IMR-90 (cell line): Measurements from ENCODE around the gene GOLGA5. TPM values are rescaled to one million over a fixed set of nuclear protein-coding genes. Genes with fewer than 3 reads are reported as not detected.

Experiments
- ATAC-seq: fragments of 200-7000 bp; cut with Tn5 transposase; 2 replicates; pipeline ENCODE4 v1.9.1; 2020; ENCODE audit warnings: low read depth, mild to moderate bottlenecking, moderate library complexity
- BruUV-seq: library from RNA; stranded (reverse); fragments of 400-500 nt; replicated peaks from 2 replicates; lab custom pipeline; 2021; lab: Mats Ljungman, UMichigan
- CTCF ChIA-PET: fragments of 300-600 bp; formaldehyde crosslinking; extraction: SDS; loops from one replicate; lab custom pipeline; 2021; ENCODE audit warnings: antibody characterized with exemption; lab: Yijun Ruan, JAX
- POLR2A ChIA-PET: fragments of 300-600 bp; sonication (Branson Sonifier 250); formaldehyde crosslinking; loops from one replicate; lab custom pipeline; 2022; ENCODE audit warnings: antibody characterized with exemption; ENCODE audit not compliant: unreplicated experiment; lab: Charles Lee
- DNase-seq: peaks from one replicate; pipeline ENCODE4 v3.0.0; 2013
- H2AFZ ChIP-seq: replicated peaks from 2 replicates; pipeline ENCODE3; 2013; ENCODE audit warnings: low read length, mild to moderate bottlenecking; ENCODE audit not compliant: poor library complexity
- H2AK5ac ChIP-seq: 2 replicates; pipeline ENCODE4 v1.6.1; 2013; ENCODE audit warnings: low read depth, low read length, inconsistent platforms
- H2AK9ac ChIP-seq: replicated peaks from 2 replicates; pipeline ENCODE3; 2013; ENCODE audit warnings: mild to moderate bottlenecking, low read depth, low read length, moderate library complexity; ENCODE audit not compliant: poor library complexity
- H2BK120ac ChIP-seq: 2 replicates; pipeline ENCODE4 v1.6.1; 2013; ENCODE audit warnings: low read depth, low read length, inconsistent platforms
- H2BK15ac ChIP-seq: 3 replicates; pipeline ENCODE4 v1.6.1; 2013; ENCODE audit warnings: low read depth, low read length, inconsistent platforms
- H2BK20ac ChIP-seq: 2 replicates; pipeline ENCODE4 v1.6.1; 2013; ENCODE audit warnings: low read depth, mild to moderate bottlenecking, inconsistent platforms, low read length, moderate library complexity
- H2BK5ac ChIP-seq: 2 replicates; pipeline ENCODE4 v1.6.1; 2013; ENCODE audit warnings: mild to moderate bottlenecking, low read depth, low read length, inconsistent platforms; ENCODE audit not compliant: poor library complexity, severe bottlenecking
- H3K14ac ChIP-seq: replicated peaks from 2 replicates; pipeline ENCODE4 v1.6.1; 2013; ENCODE audit warnings: low read depth, low read length, inconsistent platforms
- H3K18ac ChIP-seq: 2 replicates; pipeline ENCODE4 v1.6.1; 2013; ENCODE audit warnings: low read depth, low read length, control low read depth
- H3K23ac ChIP-seq: 2 replicates; pipeline ENCODE4 v1.6.1; 2013; ENCODE audit warnings: low read depth, low read length, inconsistent platforms
- H3K27ac ChIP-seq: 2 replicates; pipeline ENCODE4 v1.5.1; 2013; ENCODE audit warnings: mild to moderate bottlenecking, control low read depth, low read length; ENCODE audit not compliant: insufficient read depth
- H3K27me3 ChIP-seq: 2 replicates; pipeline ENCODE4 v1.6.1; 2013; ENCODE audit warnings: low read length; ENCODE audit not compliant: control insufficient read depth, insufficient read depth
- H3K36me3 ChIP-seq: 2 replicates; pipeline ENCODE4 v1.6.1; 2013; ENCODE audit warnings: low read length, mixed read lengths; ENCODE audit not compliant: control insufficient read depth, insufficient read depth
- H3K4ac ChIP-seq: 2 replicates; pipeline ENCODE4 v1.6.1; 2013; ENCODE audit warnings: low read depth, low read length, inconsistent platforms
- H3K4me1 ChIP-seq: 2 replicates; pipeline ENCODE4 v1.6.1; 2013; ENCODE audit warnings: low read length, mixed read lengths; ENCODE audit not compliant: control insufficient read depth, insufficient read depth
- H3K4me2 ChIP-seq: 2 replicates; pipeline ENCODE4 v1.6.1; 2013; ENCODE audit warnings: low read depth, mild to moderate bottlenecking, control low read depth, low read length, moderate library complexity
- H3K4me3 ChIP-seq: 2 replicates; pipeline ENCODE4 v1.5.1; 2013; ENCODE audit warnings: low read depth, mild to moderate bottlenecking, control low read depth, low read length, moderate library complexity; ENCODE audit not compliant: insufficient read depth
- H3K56ac ChIP-seq: 2 replicates; pipeline ENCODE4 v1.6.1; 2013; ENCODE audit warnings: low read length, inconsistent platforms; ENCODE audit not compliant: insufficient read depth; ENCODE audit errors: extremely low read depth
- H3K79me1 ChIP-seq, 2 experiments: 2 replicates each; pipeline ENCODE4 v1.6.1; 2013; ENCODE audit warnings: low read length in 2 of 2, inconsistent platforms in 1 of 2, low read depth in 1 of 2
- H3K9ac ChIP-seq: 2 replicates; pipeline ENCODE4 v1.6.1; 2013; ENCODE audit warnings: low read depth, low read length, control low read depth
- H3K9me1 ChIP-seq: 2 replicates; pipeline ENCODE4 v1.6.1; 2013; ENCODE audit warnings: low read length, inconsistent platforms; ENCODE audit not compliant: insufficient read depth
- H3K9me3 ChIP-seq: 2 replicates; pipeline ENCODE4 v1.6.1; 2013; ENCODE audit warnings: low read length; ENCODE audit not compliant: control insufficient read depth, insufficient read depth
- H4K20me1 ChIP-seq: 2 replicates; pipeline ENCODE4 v1.6.1; 2013; ENCODE audit warnings: low read length, inconsistent platforms; ENCODE audit not compliant: insufficient read depth
- H4K5ac ChIP-seq: 2 replicates; pipeline ENCODE4 v1.6.1; 2013; ENCODE audit warnings: mild to moderate bottlenecking, low read depth, low read length, control low read depth
- H4K8ac ChIP-seq, 2 experiments: 2 replicates each; pipeline ENCODE4 v1.6.1; 2013; ENCODE audit warnings: low read depth in 2 of 2, low read length in 2 of 2, control low read depth in 1 of 2, inconsistent platforms in 1 of 2
- H4K91ac ChIP-seq: 2 replicates; pipeline ENCODE4 v1.6.1; 2013; ENCODE audit warnings: low read depth, low read length, inconsistent platforms; ENCODE audit not compliant: insufficient read depth
- CTCF ChIP-seq: conservative IDR thresholded peaks from 2 replicates; pipeline ENCODE4 v1.5.1; 2012; ENCODE audit warnings: mild to moderate bottlenecking, low read depth, low read length, improper control_type of control experiment
- ELK1 ChIP-seq: fragments of 150-350 bp; IDR thresholded peaks from 2 replicates; pipeline ENCODE4 v1.6.1; 2016; ENCODE audit warnings: low read depth, mild to moderate bottlenecking, low read length, moderate library complexity, borderline replicate concordance
- MAFK ChIP-seq: IDR thresholded peaks from 2 replicates; pipeline ENCODE4 v1.6.1; 2012; ENCODE audit warnings: low read depth, low read length, improper control_type of control experiment
- MAZ ChIP-seq: IDR thresholded peaks from 2 replicates; pipeline ENCODE4 v1.6.1; 2012; ENCODE audit warnings: low read depth, mild to moderate bottlenecking, low read length, improper control_type of control experiment, moderate library complexity, borderline replicate concordance
- NFE2L2 ChIP-seq: fragments of 150-350 bp; IDR thresholded peaks from 2 replicates; pipeline ENCODE4 v1.6.1; 2016; ENCODE audit warnings: low read depth, mild to moderate bottlenecking, low read length
- POLR2A ChIP-seq: IDR thresholded peaks from 2 replicates; pipeline ENCODE4 v1.6.1; 2012; ENCODE audit warnings: mild to moderate bottlenecking, low read depth, low read length
- RFX5 ChIP-seq: IDR thresholded peaks from 2 replicates; pipeline ENCODE4 v1.8.0; 2012; ENCODE audit warnings: low read depth, mild to moderate bottlenecking, low read length, moderate library complexity
- SMC3 ChIP-seq: fragments of 150-350 bp; IDR thresholded peaks from 2 replicates; pipeline ENCODE4 v1.6.1; 2016; ENCODE audit warnings: low read depth, mild to moderate bottlenecking, antibody characterized with exemption, low read length, moderate library complexity
- WGBS, 2 experiments: methylation state at CpG; one replicate each; pipeline versions ENCODE4 v1.1.5 to v1.1.7; 2013; ENCODE audit warnings: missing lambda C conversion rate in 2 of 2; ENCODE audit not compliant: insufficient read length in 1 of 2; ENCODE audit errors: extremely low coverage in 2 of 2; 5-methylcytosine and 5-hydroxymethylcytosine counted together
- dilution Hi-C: fragments of 300-500 bp; cut with HindIII; formaldehyde crosslinking; loops from one replicate; pipeline ENCODE4 v1.14.3; 2018; ENCODE audit warnings: low sequenced_read_pairs; ENCODE audit not compliant: unreplicated experiment
- in situ Hi-C: fragments of 300-500 bp; cut with MboI; formaldehyde crosslinking; loops from 3 replicates; pipeline ENCODE4 v1.14.3; 2019; ENCODE audit warnings: low sequenced_read_pairs, inconsistent platforms, mixed read lengths
- intact Hi-C: fragments of 100-400 bp; cut with micrococcal nuclease; formaldehyde crosslinking; loops from 2 replicates; pipeline ENCODE4 v1.10.0; 2022
- polyA plus RNA-seq, 3 experiments: library from polyadenylated mRNA; depleted of rRNA; stranded (reverse); fragments of >200 nt; gene quantifications; 2 replicates each; pipeline ENCODE4 v1.2.3, GENCODE V29; 2012; ENCODE audit warnings: low replicate concordance in 1 of 3
- total RNA-seq: library from RNA; depleted of rRNA; stranded (reverse); fragments of >200 nt; gene quantifications from 2 replicates; pipeline ENCODE4 v1.2.3, GENCODE V29; 2012

GOLGA5 gene
- total and polyA plus RNA-seq, 2 of the 4 experiments (the other 2 are of a cell fraction), result 35.0 to 59.5 TPM

- no peaks in the 10 kb centered on the region for H4K20me1 ChIP-seq
- H3K27me3 ChIP-seq, result peaks cover 18% of the 10 kb centered on the region
- ATAC-seq, result peak; percentile 59
- no peak overlapping the region for H2AK9ac ChIP-seq
- POLR2A ChIA-PET, result no interaction called here
- intact Hi-C loops, result no loop called here
- H3K4me2 ChIP-seq, result no peak overlapping the region
- H3K14ac ChIP-seq, result no peak overlapping the region
- no peaks in the 10 kb centered on the region for H3K4me1 ChIP-seq
- CTCF ChIA-PET, result interaction anchor here (0.6 kb wide), 1 partner anchor 22 kb away, joined by 3 read pairs; no protein-coding TSS in a partner anchor
- no TSS peak for BruUV-seq
- H3K18ac ChIP-seq, result no peak overlapping the region
- H3K27ac ChIP-seq, result no peak overlapping the region
- H4K8ac ChIP-seq, result no peak overlapping the region
- no peak overlapping the region for H2BK20ac ChIP-seq
- no peak overlapping the region for H4K91ac ChIP-seq
- in situ Hi-C loops, result no loop called here
- TF ChIP-seq RFX5 (no peak), MAFK (no peak), MAZ (no peak), SMC3 (no peak), POLR2A (no peak), ELK1 (no peak), CTCF (no peak), NFE2L2 (no peak)
- no peak overlapping the region for H4K5ac ChIP-seq
- H2BK15ac ChIP-seq, result no peak overlapping the region
- no peak overlapping the region for H3K56ac ChIP-seq
- H2AFZ ChIP-seq, result no peak overlapping the region
- no peak overlapping the region for H2BK120ac ChIP-seq
- H2AK5ac ChIP-seq, result no peak overlapping the region
- DNase-seq, result peak; percentile 49
- dilution Hi-C loops, result no loop called here
- no peak overlapping the region for H2BK5ac ChIP-seq
- WGBS, 2 experiments, result no CpG with 5 or more reads among the region's 4 CpGs
- H3K23ac ChIP-seq, result no peak overlapping the region
- no peak overlapping the region for H3K4me3 ChIP-seq
- H3K36me3 ChIP-seq, result no peaks in the 10 kb centered on the region
- H3K9me3 ChIP-seq, result no peaks in the 10 kb centered on the region
- H3K9ac ChIP-seq, result no peak overlapping the region
- no peak overlapping the region for H3K4ac ChIP-seq
- H3K9me1 ChIP-seq, result no peaks in the 10 kb centered on the region
- no peaks in the 10 kb centered on the region for H3K79me1 ChIP-seq
Observed at GRCh38 chr14:92759300-92759678, 34.8 kb upstream of the GOLGA5 start.
